Type B pancreatic cell (in vitro differentiated cells): ENCODE measurements around the gene CNNM4. TPM values are rescaled to one million over a fixed set of nuclear protein-coding genes. Genes with fewer than 3 reads are reported as not detected.

Source experiments
- DNase-seq: peaks from one replicate; pipeline ENCODE4 v3.0.0; 2021; ENCODE audit warnings: mixed read lengths; ENCODE audit not compliant: unreplicated experiment; ENCODE audit errors: extremely low spot score
- H3K27ac Mint-ChIP-seq: 2 replicates; pipeline ENCODE4 v1.8.0; 2021; ENCODE audit warnings: mild to moderate bottlenecking, mixed read lengths
- H3K27me3 Mint-ChIP-seq: 2 replicates; pipeline ENCODE4 v1.8.0; 2021; ENCODE audit warnings: mixed read lengths
- H3K36me3 Mint-ChIP-seq: 2 replicates; pipeline ENCODE4 v1.8.0; 2021; ENCODE audit warnings: mixed read lengths
- H3K4me1 Mint-ChIP-seq: one replicate; pipeline ENCODE4 v1.8.0; 2021; ENCODE audit warnings: mixed read lengths; ENCODE audit not compliant: unreplicated experiment
- H3K4me3 Mint-ChIP-seq: 2 replicates; pipeline ENCODE4 v1.8.0; 2021; ENCODE audit warnings: mild to moderate bottlenecking, mixed read lengths
- H3K9me3 Mint-ChIP-seq: 2 replicates; pipeline ENCODE4 v1.8.0; 2021; ENCODE audit warnings: mixed read lengths
- CTCF ChIP-seq: fragments of 200-600 bp; sonication (generic); conservative IDR thresholded peaks from 2 replicates; pipeline ENCODE4 v1.5.0; 2021; ENCODE audit warnings: antibody characterized with exemption, mild to moderate bottlenecking
- total RNA-seq: library from RNA; stranded (reverse); gene quantifications from 2 replicates; pipeline ENCODE4 v1.2.1, GENCODE V29; 2021; ENCODE audit warnings: low replicate concordance

Gene CNNM4
- total RNA-seq, 1 donor from 2014 or later: 14.0 TPM

GRCh38 chr2:96841701-96842495, 81.2 kb downstream of the CNNM4 start:
- H3K9me3 Mint-ChIP-seq: no peaks in the 10 kb centered on the region
- no peaks in the 10 kb centered on the region for H3K27me3 Mint-ChIP-seq
- no peak overlapping the region for H3K4me3 Mint-ChIP-seq
- H3K27ac Mint-ChIP-seq: no peak overlapping the region
- peaks cover 7% of the 10 kb centered on the region for H3K36me3 Mint-ChIP-seq
- no peak for TF ChIP-seq CTCF
- no peak for DNase-seq
- peaks cover 11% of the 10 kb centered on the region for H3K4me1 Mint-ChIP-seq

- Mint-ChIP-seq H3K36me3 (peaks cover 10% of the 10 kb centered on the region), H3K27ac (no peak overlapping the region), H3K27me3 (no peaks in the 10 kb centered on the region), H3K4me1 (peaks cover 14% of the 10 kb centered on the region), H3K9me3 (no peaks in the 10 kb centered on the region), H3K4me3 (no peak overlapping the region)
- no peak for TF ChIP-seq CTCF
- no peak for DNase-seq
Measured at GRCh38 chr2:96842600-96842999, 81.9 kb downstream of the CNNM4 start.

- Mint-ChIP-seq H3K9me3 (no peaks in the 10 kb centered on the region), H3K4me1 (peaks cover 14% of the 10 kb centered on the region), H3K36me3 (peaks cover 16% of the 10 kb centered on the region), H3K27ac (no peak within 1 kb of the TSS), H3K27me3 (no peaks in the 10 kb centered on the region), H3K4me3 (no peak within 1 kb of the TSS)
- TF ChIP-seq CTCF: no peak
- no peak for DNase-seq
Measured at GRCh38 chr2:96843538-96844268, 83.0 kb downstream of the CNNM4 start, which contains the start of gene ANKRD23. Gene ANKRD23 (minus strand): TSS chr2:96844021. CDS start chr2:96843992, 29 bp downstream.

GRCh38 chr2:96844405-96844808, 83.7 kb downstream of the CNNM4 start:
- Mint-ChIP-seq H3K4me3 (no peak overlapping the region), H3K36me3 (peaks cover 16% of the 10 kb centered on the region), H3K4me1 (peaks cover 14% of the 10 kb centered on the region), H3K27me3 (no peaks in the 10 kb centered on the region), H3K9me3 (no peaks in the 10 kb centered on the region), H3K27ac (no peak overlapping the region)
- no peak for DNase-seq
- no peak for TF ChIP-seq CTCF

- no peaks in the 10 kb centered on the region for H3K9me3 Mint-ChIP-seq
- TF ChIP-seq CTCF: no peak
- no peak for DNase-seq
- peaks cover 16% of the 10 kb centered on the region for H3K36me3 Mint-ChIP-seq
- H3K4me1 Mint-ChIP-seq: peaks cover 14% of the 10 kb centered on the region
- H3K27me3 Mint-ChIP-seq: no peaks in the 10 kb centered on the region
- H3K27ac Mint-ChIP-seq: no peak overlapping the region
- no peak overlapping the region for H3K4me3 Mint-ChIP-seq
Measured at GRCh38 chr2:96846825-96847224, 86.1 kb downstream of the CNNM4 start.
